Gastroesophageal sphincter (tissue), 4 donors: Measurements from ENCODE around the gene MYLK. TPM values are rescaled to one million over a fixed set of nuclear protein-coding genes. Genes with fewer than 3 reads are reported as not detected.

Source experiments
- ATAC-seq: fragments of 150-250 bp; one replicate; pipeline ENCODE4 v1.9.1; 2016; ENCODE audit warnings: mild to moderate bottlenecking, moderate library complexity
- H3K27ac ChIP-seq, 4 donors: fragments of 200-600 bp; sonication (generic) in 3 of 4; 1 replicate in 3 of 4; 2 replicates in 1 of 4; pipeline ENCODE4 v1.5.1; 2016 to 2019
- H3K27me3 ChIP-seq: fragments of 200-600 bp; sonication (generic); one replicate; pipeline ENCODE4 v1.5.1; 2019
- H3K36me3 ChIP-seq, 2 donors: fragments of 200-600 bp; sonication (generic); one replicate each; pipeline ENCODE4 v1.5.1; 2019; ENCODE audit warnings: control low read depth in 1 of 2
- H3K4me1 ChIP-seq, 3 donors: fragments of 200-600 bp; sonication (generic); 1 replicate in 2 of 3; 2 replicates in 1 of 3; pipeline ENCODE4 v1.5.1; 2016 to 2019; ENCODE audit warnings: control low read depth in 2 of 3
- H3K4me3 ChIP-seq, 2 donors: fragments of 200-600 bp; sonication (generic); one replicate each; pipeline ENCODE4 v1.5.1; 2019; ENCODE audit warnings: mild to moderate bottlenecking in 1 of 2, moderate library complexity in 1 of 2
- H3K9me3 ChIP-seq, 3 donors: fragments of 200-600 bp; sonication (generic); one replicate each; pipeline ENCODE4 v1.5.1; 2017 to 2019; ENCODE audit warnings: control low read depth in 2 of 3
- EP300 ChIP-seq: sonication (generic); formaldehyde crosslinking; IDR thresholded peaks from one replicate; pipeline ENCODE4 v1.6.1; 2017; ENCODE audit warnings: antibody characterized with exemption, mild to moderate bottlenecking
- POLR2A ChIP-seq, 2 donors: fragments of 450-650 bp; IDR thresholded peaks; one replicate each; pipeline ENCODE4 v1.6.1; 2017; ENCODE audit warnings: antibody characterized with exemption in 2 of 2, mild to moderate bottlenecking in 2 of 2, moderate library complexity in 1 of 2
- POLR2AphosphoS5 ChIP-seq: sonication (generic); formaldehyde crosslinking; IDR thresholded peaks from one replicate; pipeline ENCODE4 v1.6.1; 2017; ENCODE audit warnings: antibody characterized with exemption
- WGBS, 2 donors: methylation state at CpG; one replicate each; pipeline ENCODE4 v1.1.5; 2018; ENCODE audit warnings: low coverage in 1 of 2; 5-methylcytosine and 5-hydroxymethylcytosine counted together
- total RNA-seq, 4 donors: library from RNA; depleted of rRNA; stranded (reverse); fragments of >200 nt; gene quantifications; one replicate each; pipeline ENCODE4 v1.1.0, GENCODE V29; 2016
- TF ChIP-seq, protein P1 (sequence below), 4 experiments: fragments of 200-600 bp in 2 of 4; fragments of 450-650 bp in 2 of 4; sonication (generic) in 1 of 4; IDR thresholded peaks; one replicate each; pipeline ENCODE4 v1.5.1; 2017 to 2019; ENCODE audit warnings: antibody characterized with exemption in 4 of 4, mild to moderate bottlenecking in 2 of 4, moderate library complexity in 2 of 4

The MYLK gene
- total RNA-seq, 4 donors from 2014 or later: 1,558 to 2,522 (median 2,261) TPM

DNA sequence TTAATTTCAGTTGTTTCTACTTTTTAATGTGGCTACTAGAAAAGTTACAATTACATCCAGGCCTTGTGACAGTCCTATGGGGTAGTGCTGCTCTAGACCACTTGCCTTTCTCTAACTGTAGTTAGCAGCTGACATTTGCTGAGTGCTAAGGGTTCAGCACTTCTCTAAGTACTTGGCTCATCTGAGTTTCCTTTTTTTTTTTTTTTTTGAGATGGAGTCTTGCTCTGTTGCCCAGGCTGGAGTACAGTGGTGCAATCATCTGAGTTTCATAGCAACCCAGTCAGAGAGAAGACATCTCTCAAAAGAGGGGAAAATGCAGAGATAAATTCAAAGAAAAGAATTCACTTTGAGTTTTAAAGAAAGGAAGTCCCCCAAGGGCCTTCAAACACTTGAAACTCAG lies 130.8 kb downstream of the MYLK start:
- ATAC-seq: no peak
- Histone ChIP-seq H3K4me3 (no peak overlapping the region), H3K9me3 (no peaks in the 10 kb centered on the region), H3K36me3 (no peaks in the 10 kb centered on the region), H3K27ac (peak overlapping the region in 2 of 4 donors; percentile 20 to 72), H3K4me1 (peaks cover 0 to 68% (median 8%) of the 10 kb centered on the region in 3 donors), H3K27me3 (no peaks in the 10 kb centered on the region)
- no peak for TF ChIP-seq POLR2AphosphoS5
- no peak for TF ChIP-seq EP300
- TF ChIP-seq, protein P1, sequence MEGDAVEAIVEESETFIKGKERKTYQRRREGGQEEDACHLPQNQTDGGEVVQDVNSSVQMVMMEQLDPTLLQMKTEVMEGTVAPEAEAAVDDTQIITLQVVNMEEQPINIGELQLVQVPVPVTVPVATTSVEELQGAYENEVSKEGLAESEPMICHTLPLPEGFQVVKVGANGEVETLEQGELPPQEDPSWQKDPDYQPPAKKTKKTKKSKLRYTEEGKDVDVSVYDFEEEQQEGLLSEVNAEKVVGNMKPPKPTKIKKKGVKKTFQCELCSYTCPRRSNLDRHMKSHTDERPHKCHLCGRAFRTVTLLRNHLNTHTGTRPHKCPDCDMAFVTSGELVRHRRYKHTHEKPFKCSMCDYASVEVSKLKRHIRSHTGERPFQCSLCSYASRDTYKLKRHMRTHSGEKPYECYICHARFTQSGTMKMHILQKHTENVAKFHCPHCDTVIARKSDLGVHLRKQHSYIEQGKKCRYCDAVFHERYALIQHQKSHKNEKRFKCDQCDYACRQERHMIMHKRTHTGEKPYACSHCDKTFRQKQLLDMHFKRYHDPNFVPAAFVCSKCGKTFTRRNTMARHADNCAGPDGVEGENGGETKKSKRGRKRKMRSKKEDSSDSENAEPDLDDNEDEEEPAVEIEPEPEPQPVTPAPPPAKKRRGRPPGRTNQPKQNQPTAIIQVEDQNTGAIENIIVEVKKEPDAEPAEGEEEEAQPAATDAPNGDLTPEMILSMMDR (IDR thresholded peaks at IDR 0.05): no peak
- TF ChIP-seq POLR2A (IDR thresholded peaks at IDR 0.05): no peak

DNA sequence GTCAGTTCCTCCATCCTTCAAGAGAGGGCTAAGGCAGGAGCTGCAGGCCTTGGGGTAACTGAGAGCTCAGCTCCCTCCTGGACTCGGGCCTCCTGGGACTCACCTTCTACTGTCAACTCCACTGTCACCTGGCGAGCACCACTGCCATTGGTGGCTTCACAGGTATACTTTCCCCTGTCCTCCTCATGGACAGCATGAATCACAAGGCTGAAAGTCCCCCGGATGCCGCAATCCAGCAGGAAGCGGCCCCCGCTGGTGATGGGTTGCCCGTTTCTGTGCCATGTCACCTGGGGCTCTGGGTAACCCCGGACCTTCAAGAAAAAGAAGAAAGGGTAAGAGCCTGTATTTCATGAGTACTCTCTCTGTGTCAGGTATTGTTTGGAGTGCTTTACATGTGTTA lies 131.9 kb downstream of the MYLK start:
- Histone ChIP-seq H3K36me3 (no peaks in the 10 kb centered on the region), H3K27me3 (no peaks in the 10 kb centered on the region), H3K27ac (peak overlapping the region in 3 of 4 donors; percentile 53 to 64 (median 63)), H3K4me1 (peaks cover 0 to 58% (median 0%) of the 10 kb centered on the region in 3 donors), H3K4me3 (no peak overlapping the region), H3K9me3 (no peaks in the 10 kb centered on the region)
- no peak for ATAC-seq
- 100% methylated on average over 2 to 6 of the region's 8 CpGs for WGBS, 2 donors
- TF ChIP-seq POLR2A (IDR thresholded peaks at IDR 0.05) (no peak), POLR2AphosphoS5 (no peak), EP300 (no peak)
- TF ChIP-seq, protein P1 (IDR thresholded peaks at IDR 0.05): no peak

DNA sequence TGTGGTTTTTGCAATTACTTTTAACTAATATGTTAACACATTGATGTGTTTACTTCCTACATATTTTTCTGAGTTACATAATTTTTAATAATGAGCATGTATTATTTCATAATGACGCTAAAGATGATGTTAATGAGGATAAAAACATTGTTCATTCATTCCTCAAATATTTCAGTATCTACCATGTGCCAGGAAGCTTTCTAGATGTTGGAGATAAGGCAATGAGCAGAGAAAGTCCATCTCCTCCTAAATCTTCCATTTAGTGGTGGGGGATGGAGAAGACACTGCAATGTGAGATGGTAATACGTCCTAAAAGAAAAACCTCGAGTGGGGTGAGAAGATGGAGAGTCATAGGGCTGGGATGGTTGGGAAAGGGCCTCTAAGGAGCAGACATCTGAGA lies 132.7 kb downstream of the MYLK start:
- H3K4me3 ChIP-seq: no peak overlapping the region
- WGBS, 2 donors: 0 to 49% methylated on average over 1 to 3 of the region's 3 CpGs
- no peaks in the 10 kb centered on the region for H3K9me3 ChIP-seq
- ATAC-seq: no peak
- H3K27me3 ChIP-seq: no peaks in the 10 kb centered on the region
- peaks cover 0 to 58% (median 0%) of the 10 kb centered on the region in 3 donors for H3K4me1 ChIP-seq
- no peaks in the 10 kb centered on the region for H3K36me3 ChIP-seq
- TF ChIP-seq EP300: no peak
- no peak for TF ChIP-seq POLR2AphosphoS5
- TF ChIP-seq, protein P1 (IDR thresholded peaks at IDR 0.05): no peak
- TF ChIP-seq POLR2A (IDR thresholded peaks at IDR 0.05): no peak
- H3K27ac ChIP-seq: peak overlapping the region in 3 of 4 donors; percentile 63 to 69 (median 64)

DNA sequence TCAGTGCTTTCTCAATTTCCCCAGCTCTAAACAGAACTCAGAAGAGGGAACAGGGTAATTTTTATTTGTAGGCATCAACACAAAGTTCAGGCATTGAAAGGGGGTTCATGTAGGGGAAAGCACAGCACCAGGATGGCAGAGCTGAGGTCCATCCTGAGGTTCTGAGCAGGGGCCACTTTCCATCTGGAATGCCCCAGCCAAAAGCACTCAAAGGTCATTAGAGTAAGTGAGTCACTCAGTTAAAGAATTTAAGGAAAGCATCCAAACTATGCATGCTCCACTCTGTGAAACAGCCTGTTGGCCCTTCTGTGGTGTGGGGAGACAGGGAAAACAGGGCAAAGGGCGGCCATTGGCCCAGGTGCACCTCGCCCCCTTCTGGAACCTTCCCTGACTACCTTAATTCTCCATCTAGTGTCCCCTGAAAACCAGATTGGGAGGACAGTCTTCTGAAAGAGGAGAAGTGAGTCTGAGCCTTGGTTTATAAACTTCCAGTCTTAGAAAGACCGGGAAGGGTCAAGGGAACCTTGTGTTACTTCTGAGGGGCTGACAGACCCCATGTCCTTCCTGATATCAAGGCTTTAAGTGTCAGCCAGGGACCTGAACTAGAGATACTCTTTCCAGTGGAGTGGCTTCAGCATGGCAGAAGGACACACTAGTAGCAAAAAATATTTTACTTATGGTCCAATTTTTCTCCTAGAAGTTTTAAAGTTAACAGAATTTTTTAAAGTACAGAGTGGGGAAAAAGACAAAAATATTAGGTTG lies 133.3 kb downstream of the MYLK start:
- TF ChIP-seq POLR2AphosphoS5 (no peak), POLR2A (IDR thresholded peaks at IDR 0.05) (no peak), EP300 (no peak)
- TF ChIP-seq, protein P1 (IDR thresholded peaks at IDR 0.05): no peak
- peak; percentile 77 for ATAC-seq
- Histone ChIP-seq H3K27ac (peak overlapping the region in 3 of 4 donors; percentile 63 to 69 (median 64)), H3K4me3 (no peak overlapping the region), H3K9me3 (no peaks in the 10 kb centered on the region), H3K36me3 (no peaks in the 10 kb centered on the region), H3K27me3 (no peaks in the 10 kb centered on the region), H3K4me1 (peaks cover 0 to 54% (median 0%) of the 10 kb centered on the region in 3 donors)
- 59 to 61% methylated on average over 2 of the region's 3 CpGs for WGBS, 2 donors

DNA sequence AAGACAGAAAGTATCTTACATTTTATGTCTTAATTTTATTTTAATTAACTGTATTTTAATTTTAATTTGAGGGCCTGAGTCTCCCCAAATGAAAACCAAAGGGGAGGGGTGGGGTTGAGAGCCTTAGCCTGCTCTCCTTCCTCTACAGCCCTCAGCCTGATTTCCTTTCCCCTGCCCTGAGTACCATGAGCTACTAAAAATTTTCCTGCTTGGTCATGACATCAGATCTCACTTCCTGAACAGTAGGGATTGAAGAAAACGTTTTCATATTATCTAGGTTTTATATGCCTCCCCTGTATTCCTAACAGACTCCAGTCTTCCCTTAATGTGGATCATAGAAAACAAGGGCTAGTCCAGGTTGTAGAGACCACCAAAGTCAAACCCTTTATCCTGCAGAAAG lies 133.9 kb downstream of the MYLK start:
- H3K4me3 ChIP-seq: no peak overlapping the region
- WGBS, 2 donors: 17% methylated on average over 1 of the region's 1 CpG; no CpG with 5 or more reads in 1 of the 2 donors
- no peaks in the 10 kb centered on the region for H3K36me3 ChIP-seq
- H3K4me1 ChIP-seq: peaks cover 0 to 47% (median 0%) of the 10 kb centered on the region in 3 donors
- no peaks in the 10 kb centered on the region for H3K9me3 ChIP-seq
- TF ChIP-seq, protein P1 (IDR thresholded peaks at IDR 0.05): no peak
- TF ChIP-seq POLR2AphosphoS5: no peak
- no peak for TF ChIP-seq POLR2A (IDR thresholded peaks at IDR 0.05)
- no peak for TF ChIP-seq EP300
- ATAC-seq: no peak
- no peaks in the 10 kb centered on the region for H3K27me3 ChIP-seq
- H3K27ac ChIP-seq: peak overlapping the region; percentile 12 to 72 (median 64)
